Stomach (tissue), 9 donors: ENCODE measurements around the gene AKR1C8. TPM values are rescaled to one million over a fixed set of nuclear protein-coding genes. Genes with fewer than 3 reads are reported as not detected.
"Not testable (repeated sequence)": the region's sequence is repeated elsewhere in the genome, so short reads cannot be mapped to it uniquely, and the experiment has no call there.

Source experiments
- DNase-seq, 2 donors: peaks; one replicate each; pipeline versions ENCODE4 v3.0.0 to v3.0.0-alpha.2; 2013 to 2019
- H3K27ac ChIP-seq, 5 donors: fragments of 200-600 bp in 4 of 5; sonication (generic) in 4 of 5; one replicate each; pipeline ENCODE4 v1.5.1; 2013 to 2019; ENCODE audit warnings: mild to moderate bottlenecking in 1 of 5, moderate library complexity in 1 of 5
- H3K27me3 ChIP-seq, 3 donors: fragments of 200-600 bp; sonication (generic); one replicate each; pipeline ENCODE4 v1.5.1; 2017 to 2019; ENCODE audit warnings: mixed run types in 1 of 3
- H3K36me3 ChIP-seq, 4 donors: fragments of 200-600 bp; sonication (generic); 1 replicate in 3 of 4; 2 replicates in 1 of 4; pipeline ENCODE4 v1.5.1; 2016 to 2019
- H3K4me1 ChIP-seq, 4 donors: fragments of 200-600 bp; sonication (generic); one replicate each; pipeline ENCODE4 v1.5.1; 2016 to 2019
- H3K4me3 ChIP-seq, 4 donors: fragments of 200-600 bp; sonication (generic) in 3 of 4; one replicate each; pipeline ENCODE4 v1.5.1; 2016 to 2019; ENCODE audit warnings: mild to moderate bottlenecking in 1 of 4
- H3K9me3 ChIP-seq, 4 donors: fragments of 200-600 bp; sonication (generic); one replicate each; pipeline ENCODE4 v1.5.1; 2016 to 2019
- EP300 ChIP-seq: sonication (generic); formaldehyde crosslinking; IDR thresholded peaks from one replicate; pipeline ENCODE4 v1.6.1; 2017; ENCODE audit warnings: antibody characterized with exemption
- POLR2A ChIP-seq, 4 donors: fragments of 450-650 bp; IDR thresholded peaks; one replicate each; pipeline ENCODE4 v1.6.1; 2016; ENCODE audit warnings: antibody characterized with exemption in 4 of 4, control low read depth in 2 of 4, mild to moderate bottlenecking in 1 of 4, moderate library complexity in 1 of 4
- POLR2AphosphoS5 ChIP-seq, 3 donors: sonication (generic); formaldehyde crosslinking; IDR thresholded peaks; one replicate each; pipeline ENCODE4 v1.6.1; 2016; ENCODE audit warnings: antibody characterized with exemption in 3 of 3
- WGBS, 5 donors: extraction: QIAGEN DNeasy Blood & Tissue Kit in 3 of 5; methylation state at CpG; one replicate each; pipeline versions ENCODE4 v1.1.5 to v1.1.7; 2013 to 2018; 5-methylcytosine and 5-hydroxymethylcytosine counted together
- intact Hi-C: fragments of 100-400 bp; cut with DNase I; formaldehyde crosslinking; loops from one replicate; pipeline ENCODE4 v1.15.1; 2023; ENCODE audit warnings: low total_unique reads
- polyA plus RNA-seq, 3 donors: library from polyadenylated mRNA; stranded (reverse); fragments of 200-250 nt; gene quantifications; one replicate each; pipeline ENCODE4 v1.2.3, GENCODE V29; 2013
- total RNA-seq, 5 donors: library from RNA; depleted of rRNA; stranded (reverse); fragments of >200 nt; gene quantifications; one replicate each; pipeline versions ENCODE4 v1.1.0 to v1.2.3, GENCODE V29; 2014 to 2016
- TF ChIP-seq, protein P1 (sequence below), 7 experiments: fragments of 450-650 bp in 4 of 7; fragments of 200-600 bp in 3 of 7; sonication (generic) in 3 of 7; IDR thresholded peaks; one replicate each; pipeline ENCODE4 v1.5.1; 2016 to 2019; ENCODE audit warnings: antibody characterized with exemption in 7 of 7, control low read depth in 2 of 7, mild to moderate bottlenecking in 1 of 7
- donor health status: healthy with polysubstance abuse.
- donor health status: Bipolar disorder and iron deficiency.
- donor health status: healthy.

The AKR1C8 gene
- total and polyA plus RNA-seq, 8 donors: not detected

DNA sequence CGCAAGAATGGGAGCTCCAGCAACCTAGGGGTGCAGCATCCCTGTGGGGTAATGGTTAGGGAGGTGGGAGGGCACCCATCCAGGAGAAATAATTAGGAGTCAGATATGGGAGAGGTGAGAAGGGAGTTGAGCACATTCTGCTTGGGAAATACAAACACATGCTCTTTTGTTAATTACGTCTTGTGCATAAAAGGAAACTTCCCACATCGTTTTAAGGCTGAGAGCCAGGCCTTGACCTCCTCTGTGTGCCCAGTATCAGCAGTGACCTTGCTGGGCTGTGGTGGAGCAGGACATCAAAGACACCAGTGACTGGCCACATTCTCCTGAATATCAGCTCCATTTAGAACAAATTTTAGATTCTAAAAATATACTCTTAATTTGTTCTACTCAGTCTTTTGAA lies 34.3 kb upstream of the AKR1C8 start:
- H3K4me1 ChIP-seq: no peaks in the 10 kb centered on the region
- intact Hi-C loops: no loop called here
- no peak for DNase-seq

DNA sequence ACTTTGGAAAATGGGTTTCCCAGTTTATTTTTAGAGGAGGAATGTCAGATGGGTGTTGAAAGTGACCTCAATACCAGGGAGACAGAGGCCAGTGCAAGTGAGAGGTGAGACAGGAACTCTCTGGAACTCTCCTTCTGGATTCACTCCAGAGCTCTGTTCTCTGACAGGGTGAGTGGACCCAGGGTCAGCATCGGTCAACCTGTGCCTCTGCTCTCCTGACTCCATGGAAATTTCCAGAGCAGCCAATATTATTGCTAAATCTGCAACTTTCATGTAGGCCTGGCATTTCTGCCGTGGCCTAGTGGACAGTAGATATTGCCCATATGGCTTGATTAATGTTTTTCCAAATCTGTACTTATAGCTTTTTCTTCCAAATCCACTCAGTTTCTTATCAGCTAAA lies 31.9 kb upstream of the AKR1C8 start:
- H3K4me3 ChIP-seq: no peak overlapping the region
- peaks cover 0 to 1% (median under 1%) of the 10 kb centered on the region in 4 donors for H3K9me3 ChIP-seq
- no peaks in the 10 kb centered on the region for H3K4me1 ChIP-seq
- TF ChIP-seq POLR2A (IDR thresholded peaks at IDR 0.05) (no peak), EP300 (no peak), POLR2AphosphoS5 (IDR thresholded peaks at IDR 0.05) (no peak)
- TF ChIP-seq, protein P1, sequence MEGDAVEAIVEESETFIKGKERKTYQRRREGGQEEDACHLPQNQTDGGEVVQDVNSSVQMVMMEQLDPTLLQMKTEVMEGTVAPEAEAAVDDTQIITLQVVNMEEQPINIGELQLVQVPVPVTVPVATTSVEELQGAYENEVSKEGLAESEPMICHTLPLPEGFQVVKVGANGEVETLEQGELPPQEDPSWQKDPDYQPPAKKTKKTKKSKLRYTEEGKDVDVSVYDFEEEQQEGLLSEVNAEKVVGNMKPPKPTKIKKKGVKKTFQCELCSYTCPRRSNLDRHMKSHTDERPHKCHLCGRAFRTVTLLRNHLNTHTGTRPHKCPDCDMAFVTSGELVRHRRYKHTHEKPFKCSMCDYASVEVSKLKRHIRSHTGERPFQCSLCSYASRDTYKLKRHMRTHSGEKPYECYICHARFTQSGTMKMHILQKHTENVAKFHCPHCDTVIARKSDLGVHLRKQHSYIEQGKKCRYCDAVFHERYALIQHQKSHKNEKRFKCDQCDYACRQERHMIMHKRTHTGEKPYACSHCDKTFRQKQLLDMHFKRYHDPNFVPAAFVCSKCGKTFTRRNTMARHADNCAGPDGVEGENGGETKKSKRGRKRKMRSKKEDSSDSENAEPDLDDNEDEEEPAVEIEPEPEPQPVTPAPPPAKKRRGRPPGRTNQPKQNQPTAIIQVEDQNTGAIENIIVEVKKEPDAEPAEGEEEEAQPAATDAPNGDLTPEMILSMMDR (IDR thresholded peaks at IDR 0.05): no peak
- no peak overlapping the region for H3K27ac ChIP-seq
- intact Hi-C loops: no loop called here
- DNase-seq: no peak
- WGBS, 5 donors: 36 to 46% (median 45%) methylated on average over 2 of the region's 2 CpGs
- no peaks in the 10 kb centered on the region for H3K36me3 ChIP-seq
- H3K27me3 ChIP-seq: no peaks in the 10 kb centered on the region

More for the DNA sequence above, 34.3 kb upstream of the AKR1C8 start:
- H3K9me3 ChIP-seq: peaks cover 0 to 11% (median 8%) of the 10 kb centered on the region in 4 donors
- no peaks in the 10 kb centered on the region for H3K36me3 ChIP-seq
- no peak for TF ChIP-seq POLR2A (IDR thresholded peaks at IDR 0.05)
- TF ChIP-seq, protein P1 (IDR thresholded peaks at IDR 0.05): no peak
- no peak overlapping the region for H3K4me3 ChIP-seq
- no peak overlapping the region for H3K27ac ChIP-seq
- H3K27me3 ChIP-seq: no peaks in the 10 kb centered on the region
- 42 to 54% (median 47%) methylated on average over 3 of the region's 3 CpGs for WGBS, 5 donors

DNA sequence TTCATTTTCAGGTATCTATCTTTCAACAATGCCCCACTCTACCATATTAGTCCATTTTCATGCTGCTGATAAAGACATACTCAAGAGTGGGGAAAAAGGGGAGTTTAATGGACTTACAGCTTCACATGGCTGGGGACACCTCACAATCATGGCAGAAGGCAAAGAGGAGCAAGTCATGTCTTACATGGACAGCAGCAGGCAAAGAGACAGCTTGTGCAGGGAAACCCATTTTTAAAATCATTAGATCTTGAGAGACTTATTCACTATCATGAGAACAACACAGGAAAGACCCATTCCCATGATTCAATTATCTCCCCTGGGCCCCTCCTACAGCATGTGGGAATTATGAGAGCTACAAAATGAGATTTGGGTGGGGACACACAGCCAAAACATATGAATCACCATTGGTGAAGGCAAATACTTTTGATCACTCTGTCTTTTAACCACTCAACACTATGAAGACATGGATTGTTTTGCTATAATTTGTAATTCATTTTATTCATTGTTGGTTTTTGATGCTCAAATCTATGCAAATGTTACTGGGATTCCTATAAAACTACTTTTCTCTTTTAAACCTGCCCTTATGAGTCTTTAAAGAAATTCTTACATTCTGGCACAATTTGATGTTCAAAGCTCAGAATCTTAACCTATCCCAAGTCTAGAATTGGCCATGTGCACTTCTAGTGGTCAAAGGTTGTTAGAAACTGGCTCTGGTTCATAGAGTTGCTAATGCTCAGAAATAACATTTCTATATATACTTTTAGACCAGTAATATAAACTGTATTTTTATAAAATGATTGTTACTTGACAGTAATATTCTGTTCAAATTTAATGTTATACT lies 27.0 kb upstream of the AKR1C8 start:
- Histone ChIP-seq H3K4me1 (no peaks in the 10 kb centered on the region), H3K27ac (no peak overlapping the region), H3K36me3 (no peaks in the 10 kb centered on the region), H3K9me3 (peaks cover 0 to 14% (median 5%) of the 10 kb centered on the region in 4 donors), H3K27me3 (no peaks in the 10 kb centered on the region), H3K4me3 (no peak overlapping the region)
- no peak for DNase-seq
- intact Hi-C loops: no loop called here
- TF ChIP-seq, protein P1 (IDR thresholded peaks at IDR 0.05): no peak
- no peak for TF ChIP-seq POLR2A (IDR thresholded peaks at IDR 0.05)
- no peak for TF ChIP-seq POLR2AphosphoS5 (IDR thresholded peaks at IDR 0.05)
- no peak for TF ChIP-seq EP300

DNA sequence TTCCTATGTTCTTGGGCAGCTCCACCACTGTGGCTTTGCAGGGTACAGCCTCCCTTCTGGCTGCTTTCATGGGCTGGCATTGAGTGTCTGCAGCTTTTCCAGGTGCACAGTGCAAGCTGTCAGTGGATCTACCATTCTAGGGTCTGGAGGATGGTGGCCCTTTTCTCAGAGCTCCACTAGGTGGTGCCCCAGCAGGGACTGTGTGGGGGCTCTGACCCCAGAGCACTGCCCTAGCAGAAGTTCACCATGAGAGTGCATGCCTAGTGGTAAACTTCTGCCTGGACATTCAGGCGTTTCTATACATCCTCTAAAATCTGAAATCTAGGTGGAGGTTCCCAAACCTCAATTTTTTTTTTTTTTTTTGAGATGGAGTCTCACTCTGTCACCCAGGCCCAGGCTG lies 25.3 kb upstream of the AKR1C8 start:
- H3K36me3 ChIP-seq, H3K4me3 ChIP-seq, DNase-seq, H3K4me1 ChIP-seq, H3K27me3 ChIP-seq, H3K27ac ChIP-seq, intact Hi-C loops: not testable (repeated sequence)
- WGBS, 5 donors: 50 to 92% (median 85%) methylated on average over 1 of the region's 1 CpG
- H3K9me3 ChIP-seq: peaks cover 0 to 14% (median 5%) of the 10 kb centered on the region in 4 donors

DNA sequence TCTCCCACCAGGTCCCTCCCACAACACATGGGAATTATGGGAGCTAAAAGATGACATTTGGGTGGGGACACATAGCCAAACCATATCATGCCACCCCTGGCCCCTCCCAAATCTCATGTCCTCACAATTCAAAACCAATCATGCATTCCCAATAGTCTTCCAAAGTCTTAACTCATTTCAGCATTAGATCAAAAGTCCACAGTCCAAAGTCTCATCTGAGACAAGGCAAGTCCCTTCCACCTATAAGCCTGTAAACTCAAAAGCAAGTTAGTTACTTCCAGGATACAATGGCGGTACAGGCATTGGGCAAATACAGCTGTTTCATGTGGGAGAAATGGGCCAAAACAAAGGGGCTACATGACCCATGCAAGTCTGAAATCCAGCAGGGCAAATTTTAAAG lies 24.8 kb upstream of the AKR1C8 start:
- H3K27ac ChIP-seq, H3K27me3 ChIP-seq, H3K36me3 ChIP-seq, DNase-seq, H3K4me1 ChIP-seq, H3K4me3 ChIP-seq, intact Hi-C loops: not testable (repeated sequence)
- peaks cover 0 to 14% (median 5%) of the 10 kb centered on the region in 4 donors for H3K9me3 ChIP-seq
- 86 to 100% (median 96%) methylated on average over 1 of the region's 1 CpG for WGBS, 5 donors
